ENCODE measurements around the gene SORCS2.

Gene SORCS2

DNA sequence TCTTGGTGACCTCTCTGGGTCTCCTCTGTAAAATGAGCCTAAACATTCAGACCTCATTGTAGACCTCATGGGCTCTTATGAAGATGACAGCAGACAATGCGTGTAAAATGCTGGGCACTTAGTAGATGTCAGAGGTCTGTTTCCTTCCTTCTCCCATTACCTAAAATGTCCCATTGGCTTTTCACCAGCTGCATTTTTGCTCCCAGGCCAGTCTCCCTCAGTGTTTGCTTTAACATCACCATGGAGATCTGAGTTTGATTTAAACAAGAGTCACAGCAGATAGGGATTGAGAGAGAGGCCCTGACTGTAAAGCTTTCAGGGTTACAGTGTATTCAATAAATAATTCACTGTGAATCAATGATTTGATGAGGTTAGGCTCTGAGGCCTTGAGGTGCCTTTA is 218.1 kb downstream of the SORCS2 start (continued):
- TF ChIP-seq, protein P1, sequence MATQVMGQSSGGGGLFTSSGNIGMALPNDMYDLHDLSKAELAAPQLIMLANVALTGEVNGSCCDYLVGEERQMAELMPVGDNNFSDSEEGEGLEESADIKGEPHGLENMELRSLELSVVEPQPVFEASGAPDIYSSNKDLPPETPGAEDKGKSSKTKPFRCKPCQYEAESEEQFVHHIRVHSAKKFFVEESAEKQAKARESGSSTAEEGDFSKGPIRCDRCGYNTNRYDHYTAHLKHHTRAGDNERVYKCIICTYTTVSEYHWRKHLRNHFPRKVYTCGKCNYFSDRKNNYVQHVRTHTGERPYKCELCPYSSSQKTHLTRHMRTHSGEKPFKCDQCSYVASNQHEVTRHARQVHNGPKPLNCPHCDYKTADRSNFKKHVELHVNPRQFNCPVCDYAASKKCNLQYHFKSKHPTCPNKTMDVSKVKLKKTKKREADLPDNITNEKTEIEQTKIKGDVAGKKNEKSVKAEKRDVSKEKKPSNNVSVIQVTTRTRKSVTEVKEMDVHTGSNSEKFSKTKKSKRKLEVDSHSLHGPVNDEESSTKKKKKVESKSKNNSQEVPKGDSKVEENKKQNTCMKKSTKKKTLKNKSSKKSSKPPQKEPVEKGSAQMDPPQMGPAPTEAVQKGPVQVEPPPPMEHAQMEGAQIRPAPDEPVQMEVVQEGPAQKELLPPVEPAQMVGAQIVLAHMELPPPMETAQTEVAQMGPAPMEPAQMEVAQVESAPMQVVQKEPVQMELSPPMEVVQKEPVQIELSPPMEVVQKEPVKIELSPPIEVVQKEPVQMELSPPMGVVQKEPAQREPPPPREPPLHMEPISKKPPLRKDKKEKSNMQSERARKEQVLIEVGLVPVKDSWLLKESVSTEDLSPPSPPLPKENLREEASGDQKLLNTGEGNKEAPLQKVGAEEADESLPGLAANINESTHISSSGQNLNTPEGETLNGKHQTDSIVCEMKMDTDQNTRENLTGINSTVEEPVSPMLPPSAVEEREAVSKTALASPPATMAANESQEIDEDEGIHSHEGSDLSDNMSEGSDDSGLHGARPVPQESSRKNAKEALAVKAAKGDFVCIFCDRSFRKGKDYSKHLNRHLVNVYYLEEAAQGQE (tag by site-specific recombination; IDR thresholded peaks at IDR 0.05): no peak
- TF ChIP-seq, protein P2, sequence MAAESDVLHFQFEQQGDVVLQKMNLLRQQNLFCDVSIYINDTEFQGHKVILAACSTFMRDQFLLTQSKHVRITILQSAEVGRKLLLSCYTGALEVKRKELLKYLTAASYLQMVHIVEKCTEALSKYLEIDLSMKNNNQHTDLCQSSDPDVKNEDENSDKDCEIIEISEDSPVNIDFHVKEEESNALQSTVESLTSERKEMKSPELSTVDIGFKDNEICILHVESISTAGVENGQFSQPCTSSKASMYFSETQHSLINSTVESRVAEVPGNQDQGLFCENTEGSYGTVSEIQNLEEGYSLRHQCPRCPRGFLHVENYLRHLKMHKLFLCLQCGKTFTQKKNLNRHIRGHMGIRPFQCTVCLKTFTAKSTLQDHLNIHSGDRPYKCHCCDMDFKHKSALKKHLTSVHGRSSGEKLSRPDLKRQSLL (tag by site-specific recombination; IDR thresholded peaks at IDR 0.05): no peak
- TF ChIP-seq, protein P3, sequence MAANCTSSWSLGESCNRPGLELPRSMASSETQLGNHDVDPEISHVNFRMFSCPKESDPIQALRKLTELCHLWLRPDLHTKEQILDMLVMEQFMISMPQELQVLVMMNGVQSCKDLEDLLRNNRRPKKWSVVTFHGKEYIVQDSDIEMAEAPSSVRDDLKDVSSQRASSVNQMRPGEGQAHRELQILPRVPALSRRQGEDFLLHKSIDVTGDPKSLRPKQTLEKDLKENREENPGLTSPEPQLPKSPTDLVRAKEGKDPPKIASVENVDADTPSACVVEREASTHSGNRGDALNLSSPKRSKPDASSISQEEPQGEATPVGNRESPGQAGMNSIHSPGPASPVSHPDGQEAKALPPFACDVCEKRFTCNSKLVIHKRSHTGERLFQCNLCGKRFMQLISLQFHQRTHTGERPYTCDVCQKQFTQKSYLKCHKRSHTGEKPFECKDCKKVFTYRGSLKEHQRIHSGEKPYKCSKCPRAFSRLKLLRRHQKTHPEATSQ (tag by site-specific recombination; IDR thresholded peaks at IDR 0.05): no peak

DNA sequence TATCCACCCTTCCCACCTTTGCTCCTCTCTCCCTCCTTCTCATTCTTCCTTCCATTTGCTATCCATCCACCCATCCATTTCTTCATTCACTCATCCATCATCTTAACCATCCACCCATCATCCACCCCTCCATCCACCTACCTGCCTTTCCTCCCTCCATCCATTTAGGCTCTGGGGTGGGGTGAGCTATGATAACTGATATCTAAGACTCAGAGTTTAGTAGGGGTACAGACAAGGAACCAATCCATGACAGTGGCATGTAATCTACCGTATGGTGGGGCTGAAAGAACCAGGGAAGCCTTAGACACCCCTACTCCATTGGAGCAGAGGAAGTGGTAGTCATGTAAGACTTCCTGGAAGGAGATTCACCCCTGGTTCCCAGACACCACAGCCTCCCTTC is 219.2 kb downstream of the SORCS2 start:
- Histone ChIP-seq H3K27ac (ENCODE audit: extremely low read depth, low read depth, low read length) (no peak overlapping the region), H3K36me3 (ENCODE audit: control insufficient read depth in 2 of 2, insufficient read depth in 1 of 2, low read length in 2 of 2) (no peaks in the 10 kb centered on the region), H3K4me1 (ENCODE audit: control insufficient read depth, insufficient read depth, low read length) (no peaks in the 10 kb centered on the region), H3K9me3 (ENCODE audit: control insufficient read depth, insufficient read depth, low read depth, low read length) (no peaks in the 10 kb centered on the region), H3K4me3 (ENCODE audit: low read depth, low read length) (no peak overlapping the region)
- TF ChIP-seq ZNF391 (tag by site-specific recombination; IDR thresholded peaks at IDR 0.05; ENCODE audit: borderline replicate concordance, low read depth): no peak
- no peak for TF ChIP-seq OVOL3 (tag by site-specific recombination; IDR thresholded peaks at IDR 0.05)
- TF ChIP-seq ZNF623 (tag by site-specific recombination; IDR thresholded peaks at IDR 0.05): no peak
- TF ChIP-seq ZNF274 (IDR thresholded peaks at IDR 0.05; ENCODE audit: low read length): no peak
- no peak for TF ChIP-seq ZNF274 (tag by site-specific recombination; IDR thresholded peaks at IDR 0.05; ENCODE audit: borderline replicate concordance)
- no peak for TF ChIP-seq ZNF501 (tag by site-specific recombination; IDR thresholded peaks at IDR 0.05)
- TF ChIP-seq, protein P4, sequence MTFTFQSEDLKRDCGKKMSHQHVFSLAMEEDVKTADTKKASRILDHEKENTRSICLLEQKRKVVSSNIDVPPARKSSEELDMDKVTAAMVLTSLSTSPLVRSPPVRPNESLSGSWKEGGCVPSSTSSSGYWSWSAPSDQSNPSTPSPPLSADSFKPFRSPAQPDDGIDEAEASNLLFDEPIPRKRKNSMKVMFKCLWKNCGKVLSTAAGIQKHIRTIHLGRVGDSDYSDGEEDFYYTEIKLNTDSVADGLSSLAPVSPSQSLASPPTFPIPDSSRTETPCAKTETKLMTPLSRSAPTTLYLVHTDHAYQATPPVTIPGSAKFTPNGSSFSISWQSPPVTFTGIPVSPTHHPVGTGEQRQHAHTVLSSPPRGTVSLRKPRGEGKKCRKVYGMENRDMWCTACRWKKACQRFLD (tag by site-specific recombination; IDR thresholded peaks at IDR 0.05): no peak
- TF ChIP-seq OSR2 (tag by site-specific recombination; IDR thresholded peaks at IDR 0.05): no peak
- TF ChIP-seq, protein P5, sequence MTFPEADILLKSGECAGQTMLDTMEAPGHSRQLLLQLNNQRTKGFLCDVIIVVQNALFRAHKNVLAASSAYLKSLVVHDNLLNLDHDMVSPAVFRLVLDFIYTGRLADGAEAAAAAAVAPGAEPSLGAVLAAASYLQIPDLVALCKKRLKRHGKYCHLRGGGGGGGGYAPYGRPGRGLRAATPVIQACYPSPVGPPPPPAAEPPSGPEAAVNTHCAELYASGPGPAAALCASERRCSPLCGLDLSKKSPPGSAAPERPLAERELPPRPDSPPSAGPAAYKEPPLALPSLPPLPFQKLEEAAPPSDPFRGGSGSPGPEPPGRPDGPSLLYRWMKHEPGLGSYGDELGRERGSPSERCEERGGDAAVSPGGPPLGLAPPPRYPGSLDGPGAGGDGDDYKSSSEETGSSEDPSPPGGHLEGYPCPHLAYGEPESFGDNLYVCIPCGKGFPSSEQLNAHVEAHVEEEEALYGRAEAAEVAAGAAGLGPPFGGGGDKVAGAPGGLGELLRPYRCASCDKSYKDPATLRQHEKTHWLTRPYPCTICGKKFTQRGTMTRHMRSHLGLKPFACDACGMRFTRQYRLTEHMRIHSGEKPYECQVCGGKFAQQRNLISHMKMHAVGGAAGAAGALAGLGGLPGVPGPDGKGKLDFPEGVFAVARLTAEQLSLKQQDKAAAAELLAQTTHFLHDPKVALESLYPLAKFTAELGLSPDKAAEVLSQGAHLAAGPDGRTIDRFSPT (tag by site-specific recombination; IDR thresholded peaks at IDR 0.05): no peak
- TF ChIP-seq, protein P6, sequence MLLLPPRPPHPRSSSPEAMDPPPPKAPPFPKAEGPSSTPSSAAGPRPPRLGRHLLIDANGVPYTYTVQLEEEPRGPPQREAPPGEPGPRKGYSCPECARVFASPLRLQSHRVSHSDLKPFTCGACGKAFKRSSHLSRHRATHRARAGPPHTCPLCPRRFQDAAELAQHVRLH (tag by site-specific recombination; IDR thresholded peaks at IDR 0.05): no peak
- no peak for TF ChIP-seq ZNF10 (tag by site-specific recombination; IDR thresholded peaks at IDR 0.05)
- TF ChIP-seq ZNF23 (tag by site-specific recombination; IDR thresholded peaks at IDR 0.05; ENCODE audit: borderline replicate concordance): no peak
- TF ChIP-seq, protein P7, sequence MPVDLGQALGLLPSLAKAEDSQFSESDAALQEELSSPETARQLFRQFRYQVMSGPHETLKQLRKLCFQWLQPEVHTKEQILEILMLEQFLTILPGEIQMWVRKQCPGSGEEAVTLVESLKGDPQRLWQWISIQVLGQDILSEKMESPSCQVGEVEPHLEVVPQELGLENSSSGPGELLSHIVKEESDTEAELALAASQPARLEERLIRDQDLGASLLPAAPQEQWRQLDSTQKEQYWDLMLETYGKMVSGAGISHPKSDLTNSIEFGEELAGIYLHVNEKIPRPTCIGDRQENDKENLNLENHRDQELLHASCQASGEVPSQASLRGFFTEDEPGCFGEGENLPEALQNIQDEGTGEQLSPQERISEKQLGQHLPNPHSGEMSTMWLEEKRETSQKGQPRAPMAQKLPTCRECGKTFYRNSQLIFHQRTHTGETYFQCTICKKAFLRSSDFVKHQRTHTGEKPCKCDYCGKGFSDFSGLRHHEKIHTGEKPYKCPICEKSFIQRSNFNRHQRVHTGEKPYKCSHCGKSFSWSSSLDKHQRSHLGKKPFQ (tag by site-specific recombination; IDR thresholded peaks at IDR 0.05): no peak
- TF ChIP-seq ZNF112 (tag by site-specific recombination; IDR thresholded peaks at IDR 0.05): no peak
- TF ChIP-seq ZNF133 (tag by site-specific recombination; IDR thresholded peaks at IDR 0.05): no peak
- TF ChIP-seq ZNF169 (tag by site-specific recombination; IDR thresholded peaks at IDR 0.05): no peak
- TF ChIP-seq, protein P8, sequence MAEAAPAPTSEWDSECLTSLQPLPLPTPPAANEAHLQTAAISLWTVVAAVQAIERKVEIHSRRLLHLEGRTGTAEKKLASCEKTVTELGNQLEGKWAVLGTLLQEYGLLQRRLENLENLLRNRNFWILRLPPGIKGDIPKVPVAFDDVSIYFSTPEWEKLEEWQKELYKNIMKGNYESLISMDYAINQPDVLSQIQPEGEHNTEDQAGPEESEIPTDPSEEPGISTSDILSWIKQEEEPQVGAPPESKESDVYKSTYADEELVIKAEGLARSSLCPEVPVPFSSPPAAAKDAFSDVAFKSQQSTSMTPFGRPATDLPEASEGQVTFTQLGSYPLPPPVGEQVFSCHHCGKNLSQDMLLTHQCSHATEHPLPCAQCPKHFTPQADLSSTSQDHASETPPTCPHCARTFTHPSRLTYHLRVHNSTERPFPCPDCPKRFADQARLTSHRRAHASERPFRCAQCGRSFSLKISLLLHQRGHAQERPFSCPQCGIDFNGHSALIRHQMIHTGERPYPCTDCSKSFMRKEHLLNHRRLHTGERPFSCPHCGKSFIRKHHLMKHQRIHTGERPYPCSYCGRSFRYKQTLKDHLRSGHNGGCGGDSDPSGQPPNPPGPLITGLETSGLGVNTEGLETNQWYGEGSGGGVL (tag by site-specific recombination; IDR thresholded peaks at IDR 0.05): no peak
- ChIA-PET CTCF (no interaction called here), POLR2A (no interaction called here)

All from HEK293 (cell line).